GM19351 (cell line): ENCODE data around the gene VAV2.
"Not testable (repeated sequence)": the region's sequence is repeated elsewhere in the genome, so short reads cannot be mapped to it uniquely, and the experiment has no call there.

Experiments used
- ATAC-seq: cut with Tn5 transposase; IDR thresholded peaks from one replicate; pipeline ENCODE4 v1.9.1; 2021; ENCODE audit warnings: mild to moderate bottlenecking, moderate library complexity; ENCODE audit not compliant: unreplicated experiment

VAV2 gene

DNA sequence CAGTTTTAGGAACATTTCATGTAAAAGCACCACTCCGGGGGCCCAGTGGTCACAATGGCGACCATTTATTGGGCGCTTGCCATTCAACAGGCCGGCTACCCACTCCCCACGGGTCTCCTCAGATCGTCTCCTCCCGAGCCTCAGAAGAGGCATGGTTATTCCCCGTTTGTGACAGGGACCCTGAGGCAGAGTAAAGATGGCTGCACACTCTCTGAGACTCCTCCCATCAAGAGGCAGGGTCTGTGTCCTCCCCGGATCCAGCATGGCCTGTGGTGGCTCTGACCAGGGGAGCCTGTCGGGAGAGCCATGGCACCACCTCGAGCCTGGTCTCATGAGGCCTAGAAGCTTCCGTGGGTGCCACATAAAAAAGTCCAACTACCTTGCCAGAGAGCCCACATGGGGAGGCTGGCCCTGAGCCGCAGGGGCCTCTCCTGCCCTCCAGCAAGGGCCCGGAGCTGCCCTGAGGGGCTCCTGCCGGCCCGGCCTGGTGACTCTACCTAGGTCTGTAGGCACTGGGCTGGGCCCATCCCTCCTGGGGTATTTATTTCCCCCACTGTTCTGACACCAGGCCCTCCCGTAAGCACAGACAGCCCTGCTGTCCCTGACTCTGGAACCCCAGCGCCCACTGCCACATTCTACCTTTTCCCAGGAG is 90.8 kb downstream of the VAV2 start:
- no peak for ATAC-seq

DNA sequence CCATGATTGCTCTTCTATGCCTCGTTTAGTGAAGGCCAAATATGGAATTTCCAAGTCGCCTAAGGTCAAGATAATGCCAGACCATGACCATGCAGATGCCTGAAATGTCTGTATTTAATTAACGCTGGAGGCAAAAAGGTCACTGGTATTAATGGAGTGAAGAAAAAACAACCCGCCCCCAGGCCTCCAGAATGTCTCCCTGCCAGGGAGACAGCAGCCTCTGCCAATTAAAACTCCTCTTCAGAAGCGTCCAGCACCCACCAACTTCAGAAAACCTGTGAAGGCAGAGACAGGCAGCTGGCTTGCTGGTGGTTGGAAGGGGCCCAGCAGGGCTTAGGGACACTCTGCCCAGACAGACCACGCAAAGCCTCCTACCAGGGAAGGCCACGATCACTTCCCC is 94.4 kb downstream of the VAV2 start:
- no peak for ATAC-seq

DNA sequence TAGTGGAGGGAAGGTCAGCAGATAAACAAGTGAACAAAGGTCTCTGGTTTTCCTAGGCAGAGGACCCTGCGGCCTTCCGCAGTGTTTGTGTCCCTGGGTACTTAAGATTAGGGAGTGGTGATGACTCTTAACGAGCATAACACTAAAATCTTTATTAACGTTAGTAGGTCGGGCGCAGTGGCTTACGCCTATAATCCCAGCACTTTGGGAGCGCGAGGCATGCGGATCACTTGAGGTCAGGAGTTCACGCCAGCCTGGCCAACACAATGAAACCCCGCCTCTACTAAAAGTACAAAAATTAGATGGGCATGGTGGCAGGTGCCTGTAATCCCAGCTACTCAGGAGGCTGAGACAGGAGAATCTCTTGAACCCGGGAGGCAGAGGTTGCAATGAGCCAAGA is 96.1 kb downstream of the VAV2 start:
- not testable (repeated sequence) for ATAC-seq

DNA sequence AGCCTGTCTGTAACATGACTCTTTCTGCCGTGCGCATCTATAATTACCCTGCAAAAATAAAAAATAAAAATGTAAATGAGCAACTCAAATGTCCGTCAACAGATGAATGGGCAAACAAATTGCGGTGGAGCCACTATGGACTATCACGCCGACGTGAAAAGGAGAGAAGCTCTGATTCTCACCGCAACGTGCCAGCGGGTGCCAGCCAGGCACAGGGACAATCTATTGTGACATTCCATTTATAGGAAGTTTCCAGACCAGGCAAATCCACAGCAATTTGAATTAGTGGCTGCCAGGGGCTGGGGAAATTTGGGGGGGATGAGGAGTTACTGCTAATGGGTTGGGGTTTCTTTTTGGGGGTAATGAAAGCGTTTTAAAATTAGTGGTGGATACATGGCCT is 96.8 kb downstream of the VAV2 start:
- no peak for ATAC-seq

DNA sequence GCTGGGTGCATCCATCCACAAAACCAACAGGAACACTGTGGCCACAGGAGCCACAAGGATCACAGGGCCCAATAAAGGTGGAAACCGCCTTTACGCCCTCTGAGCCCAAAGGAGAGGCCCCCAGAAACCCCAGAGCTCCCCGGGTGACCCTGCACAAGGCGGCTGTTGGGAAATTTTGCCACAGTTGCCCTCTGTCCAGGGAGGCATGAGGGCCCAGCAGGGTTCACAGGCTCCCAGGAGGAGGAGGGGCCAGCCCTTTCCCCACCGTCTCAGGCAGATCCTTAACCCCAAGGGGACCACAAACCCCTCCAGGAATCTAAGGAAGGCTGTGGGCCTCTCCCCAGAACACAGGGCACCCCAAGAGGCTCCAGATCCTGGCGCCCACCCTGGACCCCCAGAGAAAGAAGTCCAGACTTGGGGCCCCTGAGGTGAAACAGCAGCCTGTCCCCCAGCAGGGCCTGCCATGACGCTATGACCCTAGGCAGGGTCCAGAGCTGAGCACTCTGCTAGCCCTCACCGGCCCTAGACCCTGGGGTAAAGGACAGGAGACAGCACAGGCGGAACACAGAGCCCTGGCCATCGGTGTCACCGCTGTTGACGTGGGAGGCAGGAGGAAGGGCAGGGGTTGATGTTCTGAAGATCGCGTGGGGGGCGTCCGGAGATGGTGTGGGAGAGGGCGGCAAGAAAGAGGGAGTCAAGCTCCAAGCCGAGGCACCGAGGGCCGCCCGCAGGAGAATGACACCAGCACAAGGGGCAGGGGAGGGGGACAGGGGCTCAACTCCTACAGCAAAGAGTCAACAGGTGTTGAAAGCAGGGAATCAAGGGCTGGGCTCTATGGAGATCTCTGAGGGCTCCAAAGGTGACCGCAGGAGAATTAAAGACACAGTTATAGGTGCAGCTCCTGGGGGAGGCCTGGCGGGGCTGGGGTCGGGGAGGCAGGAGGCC is 97.5 kb downstream of the VAV2 start:
- no peak for ATAC-seq

DNA sequence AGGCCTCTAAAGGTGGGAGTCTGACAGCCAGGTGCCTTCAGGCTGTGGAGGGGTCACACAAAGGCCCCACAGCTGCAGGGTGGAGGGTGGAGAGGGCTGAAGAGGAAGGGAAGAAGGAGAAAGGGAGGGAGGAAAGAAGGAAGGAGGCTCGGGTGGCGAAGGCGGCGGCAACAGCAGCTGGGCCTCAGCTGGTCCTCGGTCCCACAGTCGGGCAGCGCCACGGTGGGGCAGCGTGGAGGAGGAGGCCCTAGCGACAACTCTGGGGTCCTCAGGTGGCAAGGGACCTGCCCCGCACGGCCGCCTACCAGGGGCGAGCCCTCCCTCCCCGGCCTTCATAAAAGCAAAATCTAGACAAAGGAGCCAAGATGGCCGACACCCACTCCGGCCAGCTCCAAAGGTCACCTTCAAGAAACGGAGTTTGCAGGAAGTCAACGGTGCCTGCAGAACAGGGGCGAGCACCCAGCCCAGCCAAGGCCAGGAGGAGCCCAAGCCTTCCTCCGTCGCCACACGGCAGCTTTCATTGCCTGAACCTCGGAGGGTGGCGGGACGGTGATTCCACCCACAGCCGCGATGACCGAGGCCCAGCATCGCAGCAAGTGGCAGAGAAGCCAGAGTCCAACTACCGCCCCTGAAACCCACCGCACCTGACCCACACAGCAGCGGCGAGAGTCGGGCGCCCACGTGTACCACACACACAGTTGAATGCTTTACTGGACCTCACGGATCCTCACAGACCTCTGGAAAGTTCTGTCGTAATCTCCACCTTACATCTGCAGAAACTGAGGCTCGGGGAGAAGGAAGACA is 98.7 kb downstream of the VAV2 start:
- no peak for ATAC-seq

DNA sequence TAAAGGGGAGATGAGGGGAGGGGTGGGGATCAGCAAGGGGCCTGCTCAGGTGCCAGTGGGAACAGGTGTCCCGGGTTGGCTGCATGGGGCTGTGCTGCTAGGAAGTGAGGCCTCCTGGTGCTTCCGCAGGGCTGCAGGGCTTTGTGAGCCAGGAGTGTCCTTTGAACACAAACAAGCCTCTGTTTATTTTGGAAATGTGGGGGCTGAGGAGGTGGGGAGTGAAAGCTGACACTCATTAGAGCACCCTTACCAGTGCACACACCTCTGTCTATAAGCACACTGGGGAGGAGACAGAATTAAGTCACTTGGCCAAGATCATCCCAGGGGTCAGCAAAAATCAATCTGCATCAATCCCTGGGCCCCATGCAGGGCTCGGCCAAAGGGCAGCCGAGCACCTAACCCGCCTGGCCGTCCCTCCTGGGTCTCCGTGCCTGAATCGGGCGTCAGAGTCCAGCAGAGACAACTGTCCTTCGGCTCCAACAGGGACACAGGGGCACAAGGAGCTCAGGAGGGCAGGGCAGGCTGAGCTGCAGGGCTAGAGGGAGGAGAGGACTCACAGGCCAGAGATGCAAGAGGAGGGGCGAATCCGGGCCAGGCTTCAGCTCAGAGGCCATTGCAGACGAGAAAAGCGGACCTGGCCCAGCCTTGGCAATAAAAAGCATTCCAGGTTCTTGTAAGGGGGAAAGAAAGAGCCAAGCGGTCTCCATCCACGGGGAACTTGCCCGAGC is 99.8 kb downstream of the VAV2 start:
- ATAC-seq = no peak

DNA sequence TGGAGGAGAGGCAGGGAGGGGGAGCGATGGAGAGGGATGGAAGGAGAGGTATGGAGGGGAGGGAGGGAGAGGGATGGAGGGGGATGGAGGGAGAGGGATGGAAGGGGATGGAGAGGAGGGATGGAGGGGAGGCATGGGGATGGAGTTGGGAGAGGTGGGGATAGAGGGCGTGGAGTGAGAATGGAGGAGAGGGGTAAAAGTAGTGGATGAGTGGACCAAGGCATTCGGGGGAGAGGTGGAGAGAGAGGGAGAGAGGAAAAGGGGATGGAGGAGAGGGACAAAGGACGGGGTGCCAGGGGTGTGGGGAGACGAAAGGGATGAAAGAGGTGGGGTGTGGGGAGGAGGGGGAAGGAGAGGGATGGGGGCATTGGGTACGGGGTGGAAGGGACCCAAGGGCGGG is 100.4 kb downstream of the VAV2 start:
- no peak for ATAC-seq

DNA sequence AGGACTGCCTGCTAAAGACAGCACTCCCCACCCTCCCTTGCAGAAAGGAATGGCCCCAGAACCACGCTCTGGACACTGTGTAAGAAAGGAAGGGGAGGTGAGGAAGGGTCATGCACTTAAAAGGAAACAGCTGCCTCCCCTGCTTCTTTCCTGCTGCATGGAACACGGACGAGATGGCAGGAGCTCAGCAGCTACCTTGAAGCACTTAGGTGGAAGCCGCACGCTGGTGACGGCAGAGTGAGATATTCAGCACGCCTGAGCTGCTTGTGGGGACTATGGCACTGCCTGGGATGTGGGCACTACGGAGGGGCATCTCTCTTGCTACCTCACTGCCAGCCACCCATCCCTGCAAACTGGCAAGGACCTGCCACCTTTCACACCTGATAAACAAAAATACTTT is 101.5 kb downstream of the VAV2 start:
- ATAC-seq = no peak

DNA sequence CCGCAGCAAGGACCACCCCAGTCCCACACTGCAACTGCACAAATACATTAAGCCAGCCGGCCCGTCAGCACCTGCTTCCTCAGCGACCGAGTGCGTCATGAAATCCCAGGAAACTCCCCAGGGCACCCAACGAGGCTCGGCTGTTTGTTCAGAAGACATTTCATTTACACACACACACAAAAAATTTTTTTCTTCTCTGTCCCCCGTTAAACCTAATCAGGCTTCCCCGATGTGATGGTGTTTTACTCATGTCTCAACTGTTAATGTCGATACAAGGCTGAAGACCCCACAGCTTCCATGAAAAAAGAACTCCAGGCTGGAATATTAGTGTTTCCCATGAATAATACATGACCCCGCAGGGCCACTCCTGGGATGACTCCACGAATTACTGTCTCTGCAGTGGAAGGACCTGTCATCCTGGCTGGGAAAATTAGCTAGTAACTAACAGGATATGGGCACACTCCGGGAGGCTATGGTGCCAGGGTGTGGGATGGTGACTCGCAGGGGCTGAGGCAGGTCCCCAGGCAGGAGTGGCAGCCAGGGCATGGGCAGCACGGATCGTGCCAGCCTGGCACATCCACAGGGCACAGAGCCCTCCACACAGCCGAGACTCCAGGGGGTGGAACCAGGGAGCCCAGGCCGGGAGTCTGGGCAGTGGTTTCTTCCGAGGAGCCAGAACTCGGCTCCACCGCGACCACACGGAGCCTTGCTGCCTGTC is 102.4 kb downstream of the VAV2 start:
- ATAC-seq = no peak

DNA sequence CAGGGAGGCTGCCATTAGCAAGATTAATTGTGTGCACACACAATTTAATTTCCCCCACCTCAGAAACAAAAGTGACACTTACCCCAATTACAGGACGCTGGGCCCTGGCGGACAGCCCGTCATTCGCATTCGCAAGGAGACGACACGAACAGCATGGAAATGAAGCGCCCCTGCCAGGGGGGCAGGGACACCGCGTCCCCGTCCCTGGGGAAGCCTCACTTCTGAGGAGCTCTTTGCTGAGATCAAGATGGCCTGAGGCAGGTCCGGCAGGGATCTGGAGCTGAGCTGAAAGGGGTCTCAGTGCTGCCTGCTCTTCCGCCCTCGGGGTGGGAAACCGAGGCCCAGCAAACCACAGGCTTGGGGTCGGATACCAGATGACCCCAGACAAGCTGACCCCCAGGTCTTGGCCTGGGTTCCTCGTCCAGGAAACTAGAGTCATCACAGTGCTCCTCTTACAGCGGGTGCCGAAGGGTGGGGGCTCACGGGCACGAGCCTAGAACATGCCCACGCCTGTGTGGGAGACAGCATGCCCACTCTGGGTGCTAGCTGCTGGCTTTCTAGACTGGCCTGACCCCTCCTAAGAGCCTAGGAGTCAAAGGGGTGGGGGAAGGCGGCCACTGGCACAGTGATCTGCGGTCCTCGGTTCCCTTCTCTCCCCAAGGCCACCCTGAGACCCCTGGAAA is 103.2 kb downstream of the VAV2 start:
- ATAC-seq = no peak

DNA sequence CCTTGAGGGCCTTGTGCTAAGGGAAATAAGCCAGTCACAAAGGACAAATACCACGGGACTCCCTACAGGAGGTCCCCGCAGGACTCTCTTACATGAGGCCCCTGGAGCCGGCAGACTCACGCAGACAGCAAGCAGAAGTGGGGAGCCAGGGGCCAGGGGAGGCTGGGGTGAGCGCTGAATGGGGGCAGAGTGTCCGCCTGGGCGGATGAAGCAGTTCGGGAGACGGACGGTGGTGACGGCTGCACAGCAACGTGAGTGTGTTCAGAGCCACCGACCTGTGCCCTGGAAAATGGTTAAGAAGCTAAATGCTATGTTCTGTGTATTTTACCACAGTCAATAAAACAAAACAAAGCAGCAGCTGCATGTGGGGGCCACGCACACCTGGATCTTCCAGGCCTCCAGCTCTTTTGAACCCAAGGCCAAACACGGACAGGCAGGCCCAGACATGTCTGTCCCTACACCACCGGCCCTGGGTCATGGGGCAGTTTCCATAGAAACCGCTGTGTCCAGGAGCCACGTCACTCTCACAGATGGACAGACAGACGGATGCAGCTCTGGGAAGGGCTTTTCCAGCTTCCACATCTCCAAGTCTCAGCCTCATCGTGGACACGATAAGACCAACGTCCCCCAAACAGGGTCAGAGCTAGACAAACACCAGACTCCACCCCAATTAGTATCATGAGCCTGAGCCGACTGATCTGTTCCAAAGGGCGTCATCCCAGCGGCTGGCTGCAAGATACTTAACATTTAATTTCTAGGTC is 103.9 kb downstream of the VAV2 start:
- ATAC-seq = no peak

DNA sequence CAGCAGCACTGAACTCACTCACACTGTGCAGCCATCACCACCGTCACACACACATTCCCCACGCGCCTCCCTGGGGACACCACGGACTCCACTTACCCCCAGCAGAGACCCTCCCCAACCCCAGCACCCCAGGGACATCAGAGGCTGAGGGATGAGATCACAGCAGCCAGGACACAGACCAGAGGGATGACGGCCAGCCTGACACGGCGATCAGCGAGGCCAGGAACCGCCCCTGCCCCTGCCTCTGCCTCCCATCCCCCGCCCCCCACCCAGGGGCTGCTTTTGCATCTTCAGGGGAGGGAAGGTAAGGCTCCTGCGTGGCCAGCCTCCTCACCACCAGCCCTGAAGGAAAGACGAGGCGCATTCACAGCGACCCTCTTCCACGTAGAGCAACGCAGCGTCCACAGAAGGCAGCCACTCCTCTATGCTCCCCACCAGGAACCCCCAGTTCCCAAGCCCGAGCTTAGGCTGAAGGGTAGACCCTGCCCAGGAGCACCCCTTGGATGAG is 104.5 kb downstream of the VAV2 start:
- ATAC-seq = no peak

DNA sequence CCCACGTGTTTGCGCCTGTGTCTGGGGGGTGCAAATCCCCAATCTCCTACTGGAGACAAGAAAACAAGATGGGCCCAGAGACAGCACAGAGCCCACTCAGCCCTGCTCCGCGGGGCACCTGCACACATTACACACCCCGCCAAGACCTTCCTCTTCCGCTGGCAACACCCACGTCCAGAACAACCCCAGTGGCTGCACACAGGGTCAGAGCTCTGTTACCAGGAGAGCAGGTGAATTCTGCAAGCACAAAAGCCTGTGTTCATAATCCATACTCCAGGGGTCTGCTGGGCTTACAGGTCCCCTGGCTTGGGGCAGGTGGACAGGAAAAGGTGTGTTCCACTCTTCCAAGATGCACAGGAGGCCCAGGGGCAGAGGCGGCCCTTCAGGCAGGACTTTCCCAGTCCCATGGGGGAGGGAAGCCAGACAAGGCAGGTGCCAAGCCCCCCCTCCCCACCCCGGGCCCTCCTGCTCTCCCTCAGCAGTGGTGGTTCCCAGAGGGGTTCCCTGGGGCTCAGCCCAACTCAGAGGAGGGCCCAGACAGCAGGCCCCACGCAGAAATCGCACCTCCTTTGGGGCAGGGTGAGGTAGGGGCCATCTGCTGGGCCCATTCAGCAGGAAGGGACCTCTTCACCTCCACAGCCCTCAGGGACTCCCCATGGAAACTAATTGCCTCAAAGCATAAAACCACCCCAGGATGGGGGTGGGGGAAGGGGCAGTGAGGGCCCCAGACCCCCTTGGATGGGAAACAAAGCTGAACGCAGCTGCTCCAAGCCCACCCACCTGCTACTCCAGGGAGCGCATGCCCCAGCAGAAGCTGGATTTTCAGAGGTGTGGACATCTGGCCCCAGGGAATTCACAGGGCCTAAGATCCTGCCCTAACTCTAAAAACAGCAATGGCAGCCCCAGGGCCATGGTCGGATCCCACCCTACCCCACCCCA is 105.3 kb downstream of the VAV2 start:
- no peak for ATAC-seq

DNA sequence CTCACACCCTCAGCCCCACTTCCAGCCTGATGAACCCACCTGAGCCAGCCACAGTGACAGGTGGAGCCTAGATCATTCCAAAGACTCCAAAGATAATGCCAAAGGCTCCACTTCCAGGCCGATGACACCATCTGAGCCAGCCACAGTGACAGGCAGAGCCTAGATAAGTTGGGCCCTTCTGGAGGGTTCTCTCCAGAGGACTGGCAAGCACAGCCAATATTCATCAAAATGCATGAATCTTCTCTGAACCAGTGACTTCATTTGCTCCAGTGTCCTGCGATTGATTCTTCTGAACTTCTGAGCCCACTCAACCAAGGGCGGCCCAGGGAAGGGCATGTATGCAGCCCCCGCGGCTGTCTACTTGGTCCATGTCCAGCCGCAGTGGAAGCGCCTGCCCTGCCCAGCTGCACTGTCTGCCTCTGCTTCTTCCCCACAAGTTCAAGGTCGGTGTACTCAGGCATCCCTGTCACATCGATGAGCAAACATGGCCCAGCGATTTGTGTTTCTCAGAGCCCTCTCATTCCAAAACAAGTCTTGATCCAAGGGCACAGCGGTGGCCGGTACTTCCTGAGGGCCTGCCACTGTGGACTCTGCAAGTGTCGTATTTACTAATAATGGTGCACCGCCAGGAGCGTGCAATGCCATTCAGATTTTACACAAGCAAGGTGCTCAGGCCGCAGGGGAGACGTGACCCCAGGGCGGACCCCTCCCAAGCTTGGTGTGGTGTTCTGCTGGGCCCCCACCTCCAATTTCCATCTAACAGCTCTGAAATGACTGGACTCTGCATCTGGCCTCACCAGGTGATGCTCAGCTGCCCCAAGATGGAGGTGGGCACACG is 107.0 kb downstream of the VAV2 start:
- no peak for ATAC-seq

DNA sequence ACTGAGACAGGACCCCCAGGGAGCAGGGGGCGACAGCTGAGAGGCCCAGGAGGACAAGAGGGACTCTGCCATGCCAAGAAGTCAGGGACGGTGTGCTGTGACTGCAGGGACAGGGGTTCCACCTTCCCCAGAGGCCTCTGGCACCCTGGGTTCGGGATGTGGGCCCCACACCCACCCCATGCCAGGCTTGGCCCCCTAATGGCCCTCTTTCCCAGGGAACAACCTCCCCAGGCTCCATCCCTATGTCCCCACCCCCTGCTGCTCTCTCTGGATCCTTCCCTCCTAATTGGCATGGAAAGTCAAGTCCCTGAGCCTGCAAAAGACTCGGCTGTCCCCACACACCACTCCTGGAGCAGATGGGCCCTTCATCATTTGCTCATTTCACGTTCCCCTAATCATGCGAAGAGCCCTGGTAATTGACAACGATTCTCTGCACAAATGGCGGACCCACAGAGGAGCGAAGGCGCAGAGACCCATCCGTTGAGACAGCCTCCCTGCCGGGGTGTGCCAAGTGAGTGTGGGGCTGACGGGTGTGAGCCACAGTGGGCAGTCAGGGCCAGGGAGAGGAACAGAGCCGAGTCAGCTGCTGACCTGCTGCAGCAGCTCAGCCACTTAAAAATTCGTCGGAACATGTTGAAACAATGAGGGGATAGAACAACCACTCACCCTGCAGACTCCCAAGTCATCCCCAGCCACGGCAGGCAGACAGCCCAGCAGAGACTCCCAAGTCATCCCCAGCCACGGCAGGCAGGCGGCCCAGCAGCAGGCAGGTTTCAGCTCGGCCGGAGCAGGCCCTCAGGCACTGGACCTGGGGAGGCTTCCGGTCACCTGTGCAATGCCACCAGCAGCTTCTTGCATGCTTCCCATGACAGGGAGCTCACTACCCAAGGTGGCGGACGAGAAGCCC is 109.0 kb downstream of the VAV2 start:
- no peak for ATAC-seq
